NCI-H2196 (cell line): ENCODE results near the gene GABRB2.
"Not testable (repeated sequence)": the region's sequence is repeated elsewhere in the genome, so short reads cannot be mapped to it uniquely, and the experiment has no call there.

Source experiments
- DNase-seq: peaks from one replicate; lab custom pipeline; 2025; ENCODE audit not compliant: unreplicated experiment; lab: John Stamatoyannopoulos, UW

GABRB2 gene

GRCh38 chr5:161252955-161253354 is 293.6 kb downstream of the GABRB2 start:
- DNase-seq = not testable (repeated sequence)

- DNase-seq = no peak
Observed at GRCh38 chr5:161246749-161247148, 299.8 kb downstream of the GABRB2 start.

GRCh38 chr5:161245846-161246245 is 300.7 kb downstream of the GABRB2 start:
- not testable (repeated sequence) for DNase-seq
